HG03442 (cell line): ENCODE results near the gene DPH6.
"Not testable (repeated sequence)": the region's sequence is repeated elsewhere in the genome, so short reads cannot be mapped to it uniquely, and the experiment has no call there.

Experiments
- ATAC-seq: cut with Tn5 transposase; IDR thresholded peaks from one replicate; pipeline ENCODE4 v1.9.1; 2021; ENCODE audit warnings: mild to moderate bottlenecking, moderate library complexity; ENCODE audit not compliant: unreplicated experiment

The DPH6 gene, protein sequence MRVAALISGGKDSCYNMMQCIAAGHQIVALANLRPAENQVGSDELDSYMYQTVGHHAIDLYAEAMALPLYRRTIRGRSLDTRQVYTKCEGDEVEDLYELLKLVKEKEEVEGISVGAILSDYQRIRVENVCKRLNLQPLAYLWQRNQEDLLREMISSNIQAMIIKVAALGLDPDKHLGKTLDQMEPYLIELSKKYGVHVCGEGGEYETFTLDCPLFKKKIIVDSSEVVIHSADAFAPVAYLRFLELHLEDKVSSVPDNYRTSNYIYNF

DNA sequence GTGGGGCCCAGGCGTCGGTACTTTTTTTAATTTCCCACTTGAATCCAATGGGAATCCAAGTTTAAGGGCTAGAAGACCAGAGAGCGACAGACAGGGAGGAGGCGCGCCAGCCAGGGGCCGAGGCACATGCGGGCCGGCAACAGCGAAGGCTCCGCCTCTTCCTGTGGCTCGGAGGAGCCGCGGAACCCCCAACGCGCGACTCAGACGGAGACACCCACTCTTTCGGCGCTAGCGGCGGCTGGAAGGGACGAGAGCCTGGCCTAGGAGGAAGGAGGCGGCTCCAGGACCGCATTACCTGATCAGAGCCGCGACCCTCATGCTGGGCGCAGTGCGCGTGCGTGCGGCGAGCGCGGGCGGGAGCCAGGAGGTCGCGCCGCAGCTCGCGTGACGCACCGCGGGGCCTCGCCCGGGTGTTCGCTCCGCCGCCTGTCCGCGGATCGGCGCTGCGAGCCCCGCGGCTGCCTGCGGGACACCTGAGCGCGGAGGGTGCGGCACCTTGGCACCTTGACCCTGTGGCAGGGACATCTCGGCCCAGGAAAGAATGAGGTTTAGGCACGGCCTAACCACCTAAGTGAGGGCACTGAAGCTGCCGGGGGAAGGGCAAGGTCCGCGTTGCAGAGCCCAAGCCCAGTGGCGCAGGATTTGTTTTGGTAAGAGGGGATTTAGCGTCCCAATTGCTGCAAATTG, at the start of gene DPH6:
DPH6 (minus strand) TSS at position 342 of the 687 bp plus-strand sequence; CDS start at position 318, 24 bp downstream.
- ATAC-seq = peak; percentile 90

DNA sequence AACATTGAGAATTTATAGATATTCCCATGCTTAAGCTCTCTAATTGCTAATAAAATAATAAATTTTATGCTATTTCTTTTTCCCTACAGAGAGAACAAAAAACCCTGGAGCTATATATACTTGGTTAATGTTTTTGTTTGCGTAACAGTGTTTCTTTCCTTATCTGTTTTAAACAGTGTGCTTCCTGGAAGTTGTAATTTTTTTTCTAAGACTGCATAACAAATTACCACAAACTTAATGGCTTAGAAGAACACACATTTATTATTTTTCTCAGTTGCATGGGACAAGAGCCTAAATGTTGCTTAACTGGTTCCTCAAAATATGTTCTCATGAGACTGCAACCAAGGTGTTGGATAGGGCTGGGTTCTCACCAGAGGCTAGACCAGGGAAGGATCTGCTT, 49.7 kb upstream of the DPH6 start:
- no peak for ATAC-seq

DNA sequence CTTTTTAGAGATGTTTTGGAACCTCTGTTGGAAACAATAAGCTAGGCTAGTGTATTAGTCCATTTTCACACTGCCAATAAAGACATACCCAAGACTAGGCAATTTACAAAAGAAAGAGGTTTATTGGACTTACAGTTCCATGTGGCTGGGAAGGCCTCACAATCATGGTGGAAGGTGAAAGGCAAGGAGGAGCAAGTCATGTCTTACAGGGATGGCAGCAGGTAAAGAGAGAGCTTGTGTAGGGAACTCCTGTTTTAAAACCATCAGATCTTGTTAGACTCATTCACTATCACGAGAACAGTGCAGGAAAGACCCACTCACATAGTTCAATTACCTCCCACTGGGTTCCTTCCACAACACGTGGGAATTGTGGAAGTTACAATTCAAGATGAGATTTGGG, 46.0 kb upstream of the DPH6 start:
- ATAC-seq = not testable (repeated sequence)

DNA sequence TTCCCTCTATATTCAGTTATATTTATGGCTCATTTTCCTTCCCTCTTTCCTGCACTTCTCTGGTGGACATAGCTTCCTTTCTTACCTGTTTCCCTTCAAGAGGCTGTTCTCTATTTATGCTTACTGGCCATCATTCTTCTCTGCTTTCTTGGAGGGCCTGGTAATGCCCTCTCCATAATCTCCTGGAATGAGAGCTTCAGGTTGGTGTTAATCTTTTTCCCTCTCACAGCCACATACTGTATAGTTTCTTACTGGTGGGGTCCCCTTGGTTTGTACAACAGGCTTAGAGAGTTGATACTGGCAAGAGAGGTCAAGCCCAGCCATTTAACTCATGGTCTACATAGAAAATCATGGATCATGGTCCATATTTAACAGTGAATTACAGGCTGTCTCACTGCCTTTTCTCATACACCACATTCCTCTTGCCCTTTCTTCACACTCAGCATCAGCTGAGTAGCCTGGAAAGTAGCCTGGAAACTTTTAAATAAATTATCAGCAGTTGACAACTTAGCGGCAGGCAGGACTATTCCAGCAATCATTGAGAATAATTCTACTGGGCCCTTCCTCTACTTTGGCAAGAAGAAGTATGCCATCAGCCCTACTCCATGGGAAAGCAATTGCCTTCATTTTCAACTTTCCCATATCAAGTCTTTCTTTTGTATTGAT, 38.0 kb upstream of the DPH6 start:
- ATAC-seq = no peak

DNA sequence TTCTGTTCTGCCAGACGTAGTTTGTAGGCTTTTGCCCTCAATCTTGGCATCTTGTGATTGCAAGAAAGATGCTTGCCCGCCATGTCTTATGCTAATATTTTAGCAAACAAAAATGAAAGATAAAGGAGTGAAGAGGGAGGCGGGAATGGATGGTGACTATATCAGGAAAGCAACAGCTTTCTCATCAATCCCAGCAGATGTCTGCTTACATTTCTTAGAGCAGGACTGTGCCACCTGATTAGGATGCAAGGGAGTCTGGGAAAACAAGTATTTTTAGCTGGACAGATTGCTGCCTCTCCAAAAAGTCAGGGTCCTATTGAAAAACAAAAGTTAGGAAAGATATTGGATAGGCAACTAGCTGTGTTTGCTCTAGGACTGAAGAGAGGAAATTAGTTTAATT, 34.6 kb upstream of the DPH6 start:
- ATAC-seq = no peak

DNA sequence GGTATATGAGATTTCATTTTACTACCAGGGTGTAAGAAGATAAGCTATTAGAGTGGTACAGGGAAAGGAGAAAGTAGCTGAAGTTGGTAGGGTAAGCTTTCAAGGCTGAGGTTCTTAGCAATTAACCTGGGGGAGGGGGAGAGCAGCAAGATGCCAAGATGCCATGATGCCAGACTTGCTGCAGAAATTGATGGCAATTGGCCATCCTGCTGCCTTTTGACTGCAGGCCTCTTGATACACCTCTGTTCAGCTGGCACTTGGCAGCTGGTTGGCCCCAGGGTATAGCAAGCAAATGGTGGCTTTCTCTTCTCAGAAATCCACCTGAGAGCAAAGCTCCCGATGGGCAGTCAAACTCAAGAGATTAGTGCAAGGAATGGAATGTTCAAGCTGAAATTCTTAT, 21.4 kb upstream of the DPH6 start:
- no peak for ATAC-seq

DNA sequence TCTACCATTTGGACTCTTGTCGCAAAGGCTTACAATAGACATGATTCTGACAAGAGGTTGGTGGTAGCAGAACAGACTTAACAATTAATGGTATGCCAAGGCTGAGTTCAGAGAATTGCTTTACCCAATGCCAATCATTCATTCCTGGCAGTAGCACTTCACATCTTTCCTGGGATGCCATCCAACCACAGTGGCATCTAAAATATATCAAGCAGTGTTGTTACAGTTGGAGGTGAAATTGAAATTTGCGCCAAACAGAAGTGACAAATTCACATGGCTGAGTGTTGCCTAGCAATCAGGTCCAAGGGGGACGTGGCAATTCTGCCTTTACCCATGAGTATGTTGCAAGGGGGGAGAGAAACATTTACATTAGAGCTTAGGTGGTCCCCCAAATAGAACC, 21.0 kb upstream of the DPH6 start:
- no peak for ATAC-seq

DNA sequence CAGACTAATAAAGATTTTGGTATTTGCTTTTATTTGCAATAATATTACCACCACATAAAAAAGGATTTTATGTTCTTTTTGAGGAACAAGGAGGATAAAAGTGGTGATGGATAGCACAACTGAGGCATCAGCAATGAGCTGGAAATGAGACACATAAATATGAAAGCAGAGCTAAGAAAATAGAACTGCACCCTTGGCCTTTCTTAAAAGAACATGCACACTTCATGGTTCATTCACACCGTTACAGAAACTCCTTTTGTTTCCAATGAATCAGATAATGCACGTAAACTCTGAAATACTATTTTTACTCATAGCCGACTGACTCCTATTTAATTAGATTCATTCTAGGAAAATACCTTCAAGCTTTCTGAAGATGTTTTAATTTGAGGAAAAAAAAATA, 19.9 kb upstream of the DPH6 start:
- ATAC-seq = no peak

DNA sequence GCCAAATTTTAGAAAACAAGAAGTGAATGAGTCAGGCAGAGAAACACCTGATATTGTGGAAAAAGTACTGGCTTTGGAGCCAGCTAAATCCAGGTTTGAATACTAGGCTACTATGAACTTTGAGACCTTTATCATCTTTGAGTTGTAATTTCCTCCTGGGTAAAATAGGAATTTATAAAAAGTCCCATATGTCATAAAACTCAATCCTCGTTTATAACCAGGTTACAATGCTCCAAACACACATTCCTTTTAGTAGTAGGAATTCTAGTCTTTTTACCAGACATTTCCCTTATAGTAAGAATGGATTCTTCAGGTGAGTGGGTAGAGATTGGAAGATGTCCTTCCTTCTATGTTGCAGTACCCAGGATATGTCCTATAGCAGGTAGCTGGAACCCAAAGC, 16.7 kb upstream of the DPH6 start:
- ATAC-seq = no peak

DNA sequence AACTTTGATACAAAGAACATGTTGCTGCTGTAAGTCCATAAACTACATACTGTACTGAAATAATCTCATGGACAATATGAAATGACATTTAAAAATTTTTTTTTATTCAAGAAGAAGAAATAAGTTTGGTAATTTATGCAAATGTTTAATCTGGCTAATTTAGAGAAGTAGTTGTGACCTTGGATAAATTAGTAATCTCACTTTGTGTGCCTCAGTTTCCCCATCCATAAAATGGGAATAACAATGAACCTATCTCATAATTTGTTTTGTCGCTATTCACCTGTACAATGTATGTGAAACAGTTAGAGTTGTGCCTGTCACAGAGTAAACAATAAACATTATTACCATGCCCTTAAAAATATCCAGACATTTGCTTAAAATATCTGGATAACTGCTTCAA, 15.3 kb upstream of the DPH6 start:
- ATAC-seq = no peak

DNA sequence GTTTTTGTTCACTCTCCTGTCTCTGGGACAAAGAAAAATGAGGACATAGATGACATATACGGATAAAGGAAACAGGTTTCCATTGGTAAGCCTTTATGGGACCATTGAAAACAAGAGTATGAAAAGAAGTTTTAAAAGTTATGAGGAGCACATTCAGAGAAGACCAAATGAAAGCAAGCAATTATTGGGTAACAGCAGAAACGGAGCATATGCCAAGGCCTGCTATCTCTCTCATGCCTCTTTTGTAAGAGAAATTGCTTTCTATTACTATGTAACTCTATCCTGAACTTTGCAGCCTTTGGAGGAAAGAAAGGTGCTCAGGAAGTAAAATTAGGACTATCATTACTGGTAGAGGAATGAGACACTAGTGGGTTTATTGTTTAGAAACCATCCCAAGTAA, 14.9 kb upstream of the DPH6 start:
- ATAC-seq = no peak

DNA sequence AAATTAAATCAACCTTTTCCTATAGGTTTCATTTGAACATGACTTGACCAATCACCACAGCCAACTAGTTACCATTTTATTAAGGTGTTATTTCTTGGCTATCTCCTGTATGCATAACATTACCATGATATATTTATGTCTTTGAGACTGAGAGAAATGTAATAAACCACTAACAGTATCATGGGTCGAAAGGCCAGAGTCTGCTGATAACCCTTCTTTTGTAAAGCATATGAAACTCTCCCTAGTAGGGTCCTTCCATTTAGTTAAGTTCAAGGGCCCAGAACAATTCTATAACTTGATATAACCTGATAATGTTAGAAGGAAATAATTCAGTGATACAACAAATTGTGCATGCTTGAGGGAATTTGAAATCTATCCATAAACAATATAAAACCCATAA, 14.3 kb upstream of the DPH6 start:
- no peak for ATAC-seq

DNA sequence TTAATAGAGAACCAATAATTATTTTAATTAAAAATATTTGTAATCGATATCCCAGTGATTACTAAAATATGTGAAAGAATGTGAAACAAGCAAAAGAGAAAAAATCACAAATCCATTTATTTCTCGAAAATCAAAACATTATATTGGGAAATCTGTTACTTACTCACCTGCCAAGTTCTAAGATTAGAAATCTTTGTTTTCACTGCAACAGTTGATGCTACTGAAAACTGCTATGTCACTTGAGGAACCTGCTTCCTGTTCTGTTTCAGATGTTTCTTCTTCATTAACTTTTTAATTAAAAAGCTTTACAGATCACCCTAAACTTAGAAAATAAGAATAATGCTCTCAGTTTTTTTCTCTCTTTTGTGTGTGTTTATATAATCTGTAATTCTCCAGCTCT, 13.7 kb upstream of the DPH6 start:
- ATAC-seq = no peak

DNA sequence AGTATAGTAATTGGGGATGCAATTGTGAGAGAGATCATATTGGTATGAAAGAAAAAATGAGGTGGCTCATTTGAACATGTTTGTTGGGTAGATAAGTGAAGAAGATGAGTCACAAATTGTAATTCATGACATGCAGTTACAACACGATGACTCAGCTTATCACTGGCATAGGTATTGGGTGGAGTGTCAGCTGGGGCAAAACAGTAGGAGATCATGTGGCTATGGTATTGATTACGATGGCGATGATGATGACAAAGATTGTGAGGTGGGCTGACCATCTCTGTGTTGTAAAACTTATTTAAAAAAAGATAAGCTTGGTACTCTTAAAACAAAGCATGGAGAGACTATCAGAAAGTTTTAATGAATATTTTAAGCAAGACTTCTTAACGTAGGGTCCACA, 11.6 kb upstream of the DPH6 start:
- no peak for ATAC-seq

DNA sequence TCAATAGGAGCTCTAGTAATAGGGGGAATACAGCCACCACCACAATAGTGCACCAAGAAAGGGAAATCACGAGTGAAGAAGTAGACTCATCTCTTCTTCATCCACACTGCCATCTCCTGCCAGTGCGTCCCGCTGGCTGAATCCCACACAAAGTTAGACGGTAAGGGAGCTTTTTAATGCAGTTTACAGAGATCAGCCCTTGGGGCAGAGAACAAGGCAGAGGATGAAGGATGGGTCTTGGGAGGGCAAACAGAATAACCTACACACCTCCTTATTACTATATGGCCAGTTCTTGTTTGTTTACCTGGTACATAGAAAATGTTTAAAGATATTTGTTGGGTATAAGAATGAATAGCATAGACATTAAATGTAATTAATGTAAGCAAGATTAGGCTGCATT, 11.0 kb upstream of the DPH6 start:
- ATAC-seq = no peak

DNA sequence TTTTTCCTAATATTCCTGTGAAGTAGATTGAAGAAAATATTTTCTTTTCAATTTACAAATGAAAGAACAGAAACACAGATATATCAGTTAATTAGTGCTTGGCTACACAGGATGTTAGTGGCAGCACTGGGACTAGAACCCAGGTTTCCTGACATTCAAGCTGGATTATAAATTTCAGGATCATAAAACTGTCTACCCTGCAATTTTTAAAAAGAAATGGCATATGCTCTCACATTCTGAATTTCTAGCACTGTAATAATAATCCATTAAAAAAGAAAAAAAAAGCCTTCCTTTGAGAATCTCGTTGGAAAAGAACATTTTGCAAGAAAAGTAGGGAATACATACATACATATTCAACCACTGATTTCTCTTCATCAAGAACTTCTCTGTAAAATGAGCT, 9.3 kb upstream of the DPH6 start:
- no peak for ATAC-seq

DNA sequence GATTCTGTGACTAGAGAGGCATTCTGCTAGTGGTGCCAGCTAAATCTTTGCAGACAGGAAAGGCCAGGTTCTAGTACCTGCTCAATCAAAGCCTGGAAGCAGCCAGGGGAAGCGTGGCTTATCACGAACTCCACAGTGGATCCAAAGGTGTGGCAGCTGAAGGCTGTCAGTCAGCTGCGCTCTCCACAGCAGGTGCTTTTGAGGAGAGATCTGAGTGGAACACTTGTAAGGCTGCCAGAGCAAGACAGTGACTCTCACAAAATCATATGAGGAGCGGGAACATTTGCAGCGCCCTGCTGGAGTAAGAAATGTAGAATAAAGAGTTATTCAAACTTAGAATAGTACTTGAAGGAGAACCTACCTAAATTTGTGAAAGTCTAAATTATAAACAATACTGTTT, 5.0 kb upstream of the DPH6 start:
- ATAC-seq = no peak

DNA sequence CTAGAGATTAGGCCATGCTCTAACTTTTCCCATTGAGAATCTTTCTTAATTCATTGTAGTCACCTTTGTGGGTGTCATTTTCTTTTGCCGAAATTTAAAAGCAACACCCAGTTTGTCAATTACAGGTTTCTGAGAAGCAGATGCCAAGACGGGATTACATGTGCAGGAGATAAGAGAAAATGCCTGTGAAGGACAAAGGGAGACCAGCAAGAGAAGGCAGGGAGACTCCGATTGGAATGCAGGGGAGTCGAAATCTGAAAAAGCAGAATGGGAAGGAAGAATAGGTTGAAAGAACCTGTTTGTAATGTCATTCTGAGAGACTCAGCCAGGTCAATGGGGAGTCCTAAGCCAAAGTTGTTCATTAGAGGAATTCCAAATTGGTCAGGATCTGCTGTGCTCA, 3.6 kb upstream of the DPH6 start:
- no peak for ATAC-seq

DNA sequence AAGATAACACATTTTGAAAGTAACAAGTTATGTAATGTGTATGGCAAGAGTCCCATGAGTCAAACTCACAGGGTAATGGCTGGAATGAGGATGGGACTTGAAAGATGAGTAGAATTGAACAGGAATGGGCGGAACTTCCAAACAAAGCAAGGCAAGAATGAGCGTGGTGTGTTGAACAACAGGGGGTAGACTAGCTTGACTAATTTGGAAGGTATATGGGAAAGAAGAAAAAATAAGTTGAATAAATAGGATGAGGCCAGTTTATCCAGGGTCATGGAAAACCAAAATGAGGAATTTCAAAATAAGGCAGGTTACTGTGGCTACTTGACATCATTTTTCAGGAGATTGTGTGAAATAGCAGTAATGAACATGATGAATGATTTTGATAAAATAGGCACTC, 2.5 kb upstream of the DPH6 start:
- no peak for ATAC-seq

DNA sequence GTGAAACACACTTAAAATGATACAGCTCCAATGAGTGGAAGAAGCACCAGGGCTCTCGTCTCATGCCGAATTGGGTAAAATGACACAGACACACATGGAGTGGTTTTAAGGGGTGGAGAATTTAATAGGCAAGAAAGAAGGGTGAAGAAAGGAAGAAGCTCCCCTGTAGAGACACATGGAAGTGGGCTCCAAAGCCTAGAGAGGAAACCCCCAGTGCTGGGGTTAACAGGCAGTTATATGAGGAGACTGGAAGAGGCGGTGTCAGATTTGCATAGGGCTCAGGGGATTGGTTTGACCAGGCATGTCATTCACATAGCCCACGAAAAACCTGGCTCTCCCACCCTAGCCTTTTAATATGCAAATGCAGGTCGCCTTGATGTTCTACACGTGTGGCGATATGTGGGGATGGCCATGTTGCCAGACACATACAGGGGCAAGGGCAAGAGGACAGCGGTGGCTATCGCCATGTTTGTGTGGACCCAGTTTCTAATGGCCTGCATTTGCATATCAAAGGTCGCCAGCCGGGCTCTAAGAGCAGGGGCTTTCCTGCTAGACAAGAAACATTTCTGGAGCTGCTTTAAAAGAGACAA, 1.9 kb upstream of the DPH6 start:
- no peak for ATAC-seq

DNA sequence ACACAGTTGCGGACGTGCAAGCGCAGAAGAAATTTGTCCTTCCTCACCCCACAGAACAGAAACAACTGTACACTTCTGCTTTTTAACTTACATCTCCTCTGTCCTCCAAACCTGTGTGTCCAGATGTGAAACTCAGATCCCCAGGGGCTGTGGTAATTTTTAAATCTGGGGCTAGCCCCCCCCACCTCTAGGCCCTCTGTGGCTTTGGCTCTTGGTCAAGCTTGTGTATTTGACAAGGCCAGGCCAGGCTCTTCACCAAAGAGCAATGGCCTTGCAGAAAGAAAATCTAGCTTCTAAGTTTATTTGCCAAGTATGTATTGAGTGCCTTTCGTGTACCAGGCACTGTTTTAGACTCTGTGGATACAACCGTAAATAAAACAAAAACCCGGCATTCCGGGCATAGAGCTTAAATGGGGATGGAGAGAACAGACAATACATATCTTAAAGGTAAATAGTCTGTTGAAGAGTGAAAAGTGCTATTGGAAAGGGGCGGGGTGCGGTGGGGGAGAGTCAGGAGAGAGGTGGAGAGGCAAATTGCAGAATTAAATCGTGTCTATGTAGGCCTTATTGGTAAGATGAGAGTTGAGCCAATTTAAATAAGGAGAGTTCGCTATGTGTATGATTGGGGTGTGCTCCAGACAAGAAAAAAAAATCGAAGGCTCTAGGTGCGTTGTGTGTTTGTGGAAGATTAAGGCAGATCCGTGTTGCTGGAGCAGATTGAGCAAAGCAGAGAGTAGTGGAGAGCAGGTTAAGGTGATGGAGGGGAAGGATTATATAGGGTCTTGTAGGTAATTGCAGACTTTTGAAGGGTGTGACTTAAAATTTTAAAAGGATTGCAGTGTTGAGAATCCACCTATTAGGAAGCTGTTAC, 781 bp upstream of the DPH6 start:
- peak; percentile 16 for ATAC-seq
